ENCODE results near the gene ZFP62.

- TF ChIP-seq, protein P1, sequence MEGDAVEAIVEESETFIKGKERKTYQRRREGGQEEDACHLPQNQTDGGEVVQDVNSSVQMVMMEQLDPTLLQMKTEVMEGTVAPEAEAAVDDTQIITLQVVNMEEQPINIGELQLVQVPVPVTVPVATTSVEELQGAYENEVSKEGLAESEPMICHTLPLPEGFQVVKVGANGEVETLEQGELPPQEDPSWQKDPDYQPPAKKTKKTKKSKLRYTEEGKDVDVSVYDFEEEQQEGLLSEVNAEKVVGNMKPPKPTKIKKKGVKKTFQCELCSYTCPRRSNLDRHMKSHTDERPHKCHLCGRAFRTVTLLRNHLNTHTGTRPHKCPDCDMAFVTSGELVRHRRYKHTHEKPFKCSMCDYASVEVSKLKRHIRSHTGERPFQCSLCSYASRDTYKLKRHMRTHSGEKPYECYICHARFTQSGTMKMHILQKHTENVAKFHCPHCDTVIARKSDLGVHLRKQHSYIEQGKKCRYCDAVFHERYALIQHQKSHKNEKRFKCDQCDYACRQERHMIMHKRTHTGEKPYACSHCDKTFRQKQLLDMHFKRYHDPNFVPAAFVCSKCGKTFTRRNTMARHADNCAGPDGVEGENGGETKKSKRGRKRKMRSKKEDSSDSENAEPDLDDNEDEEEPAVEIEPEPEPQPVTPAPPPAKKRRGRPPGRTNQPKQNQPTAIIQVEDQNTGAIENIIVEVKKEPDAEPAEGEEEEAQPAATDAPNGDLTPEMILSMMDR (IDR thresholded peaks at IDR 0.05), result no peak
- TF ChIP-seq POLR2A (IDR thresholded peaks at IDR 0.05; ENCODE audit: low read depth) (no peak), EP300 (IDR thresholded peaks at IDR 0.05) (no peak), POLR2AphosphoS5 (IDR thresholded peaks at IDR 0.05) (no peak)
Observed at GRCh38 chr5:180823346-180823745, 37.7 kb downstream of the ZFP62 start.
